Liver (tissue), 9 donors: Measurements from ENCODE around the gene TUFT1. TPM values are rescaled to one million over a fixed set of nuclear protein-coding genes. Genes with fewer than 3 reads are reported as not detected.

Experiments used
- DNase-seq: peaks from one replicate; pipeline ENCODE4 v3.0.0-alpha.2; 2017; ENCODE audit warnings: low spot score
- H3K27ac ChIP-seq, 2 donors: one replicate each; pipeline ENCODE4 v1.7.0; 2013; ENCODE audit warnings: inconsistent platforms in 2 of 2, low read length in 2 of 2, control low read depth in 1 of 2, low read depth in 1 of 2, mild to moderate bottlenecking in 1 of 2
- H3K27me3 ChIP-seq, 4 donors: one replicate each; pipeline versions ENCODE4 v1.6.1 to v1.7.0; 2013; ENCODE audit warnings: low read length in 3 of 4, inconsistent platforms in 1 of 4, mild to moderate bottlenecking in 1 of 4, moderate library complexity in 1 of 4; ENCODE audit not compliant: control insufficient read depth in 4 of 4, insufficient read depth in 4 of 4
- H3K36me3 ChIP-seq, 4 donors: one replicate each; pipeline versions ENCODE4 v1.6.1 to v1.7.0; 2013; ENCODE audit warnings: low read length in 3 of 4, mild to moderate bottlenecking in 3 of 4, low read depth in 1 of 4, moderate library complexity in 1 of 4; ENCODE audit not compliant: control insufficient read depth in 4 of 4, insufficient read depth in 3 of 4
- H3K4me1 ChIP-seq, 4 donors: one replicate each; pipeline versions ENCODE4 v1.6.1 to v1.7.0; 2013; ENCODE audit warnings: low read length in 3 of 4, mild to moderate bottlenecking in 3 of 4, moderate library complexity in 1 of 4; ENCODE audit not compliant: control insufficient read depth in 4 of 4, insufficient read depth in 4 of 4
- H3K4me3 ChIP-seq, 3 donors: one replicate each; pipeline versions ENCODE4 v1.6.1 to v1.7.0; 2013; ENCODE audit warnings: low read length in 3 of 3, control low read depth in 1 of 3, low read depth in 1 of 3, mild to moderate bottlenecking in 1 of 3
- H3K9ac ChIP-seq, 2 donors: one replicate each; pipeline ENCODE4 v1.7.0; 2013; ENCODE audit warnings: low read length in 2 of 2, mild to moderate bottlenecking in 2 of 2, moderate library complexity in 2 of 2, control low read depth in 1 of 2, low read depth in 1 of 2
- H3K9me3 ChIP-seq, 4 donors: one replicate each; pipeline versions ENCODE4 v1.6.1 to v1.7.0; 2013; ENCODE audit warnings: low read length in 3 of 4; ENCODE audit not compliant: control insufficient read depth in 4 of 4
- EGR1 ChIP-seq, 2 donors: IDR thresholded peaks; 2 replicates each; pipeline ENCODE4 v1.6.1; 2016 to 2018; ENCODE audit warnings: antibody characterized with exemption in 2 of 2, low read depth in 2 of 2
- FOXA1 ChIP-seq: IDR thresholded peaks from 2 replicates; pipeline ENCODE4 v1.6.1; 2016; ENCODE audit warnings: antibody characterized with exemption
- FOXA2 ChIP-seq: IDR thresholded peaks from 2 replicates; pipeline ENCODE4 v1.6.1; 2016; ENCODE audit warnings: antibody characterized with exemption
- GABPA ChIP-seq, 2 donors: IDR thresholded peaks in 1 of 2; conservative IDR thresholded peaks in 1 of 2; 2 replicates each; pipeline ENCODE4 v1.6.1; 2016; ENCODE audit warnings: antibody characterized with exemption in 2 of 2, mild to moderate bottlenecking in 1 of 2, moderate library complexity in 1 of 2
- HNF4A ChIP-seq, 2 donors: conservative IDR thresholded peaks; 2 replicates each; pipeline ENCODE4 v1.6.1; 2016; ENCODE audit warnings: antibody characterized with exemption in 2 of 2, mild to moderate bottlenecking in 2 of 2
- HNF4G ChIP-seq: IDR thresholded peaks from 2 replicates; pipeline ENCODE4 v1.6.1; 2016; ENCODE audit warnings: antibody characterized with exemption
- JUND ChIP-seq, 2 donors: IDR thresholded peaks; 2 replicates each; pipeline ENCODE4 v1.6.1; 2016; ENCODE audit warnings: antibody characterized with exemption in 2 of 2
- NR2F2 ChIP-seq: IDR thresholded peaks from 2 replicates; pipeline ENCODE4 v1.6.1; 2016; ENCODE audit warnings: antibody characterized with exemption
- RAD21 ChIP-seq, 2 donors: IDR thresholded peaks; 2 replicates each; pipeline ENCODE4 v1.6.1; 2016; ENCODE audit warnings: antibody characterized with exemption in 2 of 2, mild to moderate bottlenecking in 2 of 2
- RXRA ChIP-seq, 2 donors: IDR thresholded peaks; 2 replicates each; pipeline ENCODE4 v1.6.1; 2017 to 2018; ENCODE audit warnings: antibody characterized with exemption in 2 of 2, mild to moderate bottlenecking in 1 of 2
- SP1 ChIP-seq: IDR thresholded peaks from 2 replicates; pipeline ENCODE4 v1.6.1; 2018; ENCODE audit warnings: antibody characterized with exemption, mild to moderate bottlenecking
- TAF1 ChIP-seq: conservative IDR thresholded peaks from 2 replicates; pipeline ENCODE4 v1.6.1; 2016; ENCODE audit warnings: antibody characterized with exemption, mild to moderate bottlenecking
- YY1 ChIP-seq: IDR thresholded peaks from 2 replicates; pipeline ENCODE4 v1.6.1; 2016; ENCODE audit warnings: antibody characterized with exemption, mild to moderate bottlenecking
- WGBS: extraction: QIAGEN DNeasy Blood & Tissue Kit; methylation state at CpG from one replicate; pipeline ENCODE4 v1.1.7; 2013; 5-methylcytosine and 5-hydroxymethylcytosine counted together
- polyA plus RNA-seq, 2 donors: library from polyadenylated mRNA; stranded (reverse) in 1 of 2; unstranded in 1 of 2; fragments of 200-250 nt in 1 of 2; fragments of >200 nt in 1 of 2; fragmentation: Nextera tagmentation in 1 of 2; extraction: Ambion mirVana in 1 of 2; gene quantifications; one replicate each; pipeline versions ENCODE4 v1.2.1 to v1.2.3, GENCODE V29; 2013 to 2015
- total RNA-seq, 2 donors: library from RNA; depleted of rRNA; stranded (reverse); fragments of >200 nt; gene quantifications; one replicate each; pipeline ENCODE4 v1.2.3, GENCODE V29; 2014
- TF ChIP-seq, protein P1 (sequence below): IDR thresholded peaks from 2 replicates; pipeline ENCODE4 v1.6.1; 2016; ENCODE audit warnings: antibody characterized with exemption, mild to moderate bottlenecking
- TF ChIP-seq, protein P2 (sequence below): IDR thresholded peaks from 2 replicates; pipeline ENCODE4 v1.6.1; 2016; ENCODE audit warnings: antibody characterized with exemption
- TF ChIP-seq, protein P3 (sequence below): fragments of 150-350 bp; IDR thresholded peaks from 2 replicates; pipeline ENCODE4 v1.5.1; 2017; ENCODE audit warnings: improper control_type of control experiment, low read depth, low read length; ENCODE audit not compliant: missing input control
- TF ChIP-seq, protein P4 (sequence below): IDR thresholded peaks from 2 replicates; pipeline ENCODE4 v1.6.1; 2016; ENCODE audit warnings: antibody characterized with exemption
- TF ChIP-seq, protein P5 (sequence below): IDR thresholded peaks from 2 replicates; pipeline ENCODE4 v1.6.1; 2016; ENCODE audit warnings: antibody characterized with exemption
- donor health status: healthy.
- donor health status: healthy.
- donor health status: healthy.
- donor health status: healthy.
- donor health status: healthy.

The TUFT1 gene
- total and polyA plus RNA-seq, 4 donors, result 1.7 to 4.8 (median 3.0) TPM

DNA sequence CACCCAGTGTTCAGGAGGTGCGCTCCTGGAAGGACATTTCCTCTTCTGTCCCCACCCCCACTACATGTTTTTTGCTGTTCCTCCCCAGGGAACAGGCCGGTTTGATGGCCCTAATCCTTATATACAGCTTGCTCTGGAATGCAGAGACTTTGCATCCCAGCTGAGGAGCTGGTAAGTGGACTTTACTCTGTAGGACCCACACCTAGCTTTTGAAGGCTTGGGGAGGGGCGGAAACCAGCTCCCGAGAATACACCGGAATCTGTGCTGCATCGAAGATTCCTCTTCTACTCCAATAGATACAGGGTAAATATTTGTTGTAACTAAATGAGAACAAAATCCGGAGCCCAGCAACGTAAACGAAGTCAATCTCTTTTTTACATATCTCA lies 30.1 kb upstream of the TUFT1 start:
- H3K27ac ChIP-seq, result peak overlapping the region; percentile 94 to 96
- no peak for DNase-seq
- WGBS, result 25% methylated on average over 9 of the region's 9 CpGs
- H3K9me3 ChIP-seq, result no peaks in the 10 kb centered on the region
- no peaks in the 10 kb centered on the region for H3K27me3 ChIP-seq
- H3K36me3 ChIP-seq, result no peaks in the 10 kb centered on the region
- TF ChIP-seq GABPA (IDR thresholded peaks at IDR 0.05 in 1 of 2, conservative IDR thresholded peaks at IDR 0.05 in 1 of 2), result no peak
- TF ChIP-seq RAD21 (IDR thresholded peaks at IDR 0.05), result no peak
- no peak for TF ChIP-seq NR2F2
- no peak for TF ChIP-seq EGR1 (IDR thresholded peaks at IDR 0.05; ENCODE audit: low read depth in 2 of 2)
- TF ChIP-seq, protein P1, sequence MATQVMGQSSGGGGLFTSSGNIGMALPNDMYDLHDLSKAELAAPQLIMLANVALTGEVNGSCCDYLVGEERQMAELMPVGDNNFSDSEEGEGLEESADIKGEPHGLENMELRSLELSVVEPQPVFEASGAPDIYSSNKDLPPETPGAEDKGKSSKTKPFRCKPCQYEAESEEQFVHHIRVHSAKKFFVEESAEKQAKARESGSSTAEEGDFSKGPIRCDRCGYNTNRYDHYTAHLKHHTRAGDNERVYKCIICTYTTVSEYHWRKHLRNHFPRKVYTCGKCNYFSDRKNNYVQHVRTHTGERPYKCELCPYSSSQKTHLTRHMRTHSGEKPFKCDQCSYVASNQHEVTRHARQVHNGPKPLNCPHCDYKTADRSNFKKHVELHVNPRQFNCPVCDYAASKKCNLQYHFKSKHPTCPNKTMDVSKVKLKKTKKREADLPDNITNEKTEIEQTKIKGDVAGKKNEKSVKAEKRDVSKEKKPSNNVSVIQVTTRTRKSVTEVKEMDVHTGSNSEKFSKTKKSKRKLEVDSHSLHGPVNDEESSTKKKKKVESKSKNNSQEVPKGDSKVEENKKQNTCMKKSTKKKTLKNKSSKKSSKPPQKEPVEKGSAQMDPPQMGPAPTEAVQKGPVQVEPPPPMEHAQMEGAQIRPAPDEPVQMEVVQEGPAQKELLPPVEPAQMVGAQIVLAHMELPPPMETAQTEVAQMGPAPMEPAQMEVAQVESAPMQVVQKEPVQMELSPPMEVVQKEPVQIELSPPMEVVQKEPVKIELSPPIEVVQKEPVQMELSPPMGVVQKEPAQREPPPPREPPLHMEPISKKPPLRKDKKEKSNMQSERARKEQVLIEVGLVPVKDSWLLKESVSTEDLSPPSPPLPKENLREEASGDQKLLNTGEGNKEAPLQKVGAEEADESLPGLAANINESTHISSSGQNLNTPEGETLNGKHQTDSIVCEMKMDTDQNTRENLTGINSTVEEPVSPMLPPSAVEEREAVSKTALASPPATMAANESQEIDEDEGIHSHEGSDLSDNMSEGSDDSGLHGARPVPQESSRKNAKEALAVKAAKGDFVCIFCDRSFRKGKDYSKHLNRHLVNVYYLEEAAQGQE, result no peak
- no peak for TF ChIP-seq YY1
- TF ChIP-seq SP1, result no peak
- TF ChIP-seq JUND (IDR thresholded peaks at IDR 0.05), result no peak
- no peak for TF ChIP-seq FOXA1
- TF ChIP-seq, protein P2, sequence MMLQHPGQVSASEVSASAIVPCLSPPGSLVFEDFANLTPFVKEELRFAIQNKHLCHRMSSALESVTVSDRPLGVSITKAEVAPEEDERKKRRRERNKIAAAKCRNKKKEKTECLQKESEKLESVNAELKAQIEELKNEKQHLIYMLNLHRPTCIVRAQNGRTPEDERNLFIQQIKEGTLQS, result no peak
- no peak for TF ChIP-seq HNF4A (conservative IDR thresholded peaks at IDR 0.05)
- TF ChIP-seq, protein P3, sequence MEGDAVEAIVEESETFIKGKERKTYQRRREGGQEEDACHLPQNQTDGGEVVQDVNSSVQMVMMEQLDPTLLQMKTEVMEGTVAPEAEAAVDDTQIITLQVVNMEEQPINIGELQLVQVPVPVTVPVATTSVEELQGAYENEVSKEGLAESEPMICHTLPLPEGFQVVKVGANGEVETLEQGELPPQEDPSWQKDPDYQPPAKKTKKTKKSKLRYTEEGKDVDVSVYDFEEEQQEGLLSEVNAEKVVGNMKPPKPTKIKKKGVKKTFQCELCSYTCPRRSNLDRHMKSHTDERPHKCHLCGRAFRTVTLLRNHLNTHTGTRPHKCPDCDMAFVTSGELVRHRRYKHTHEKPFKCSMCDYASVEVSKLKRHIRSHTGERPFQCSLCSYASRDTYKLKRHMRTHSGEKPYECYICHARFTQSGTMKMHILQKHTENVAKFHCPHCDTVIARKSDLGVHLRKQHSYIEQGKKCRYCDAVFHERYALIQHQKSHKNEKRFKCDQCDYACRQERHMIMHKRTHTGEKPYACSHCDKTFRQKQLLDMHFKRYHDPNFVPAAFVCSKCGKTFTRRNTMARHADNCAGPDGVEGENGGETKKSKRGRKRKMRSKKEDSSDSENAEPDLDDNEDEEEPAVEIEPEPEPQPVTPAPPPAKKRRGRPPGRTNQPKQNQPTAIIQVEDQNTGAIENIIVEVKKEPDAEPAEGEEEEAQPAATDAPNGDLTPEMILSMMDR, result no peak
- TF ChIP-seq HNF4G, result no peak
- TF ChIP-seq, protein P4, sequence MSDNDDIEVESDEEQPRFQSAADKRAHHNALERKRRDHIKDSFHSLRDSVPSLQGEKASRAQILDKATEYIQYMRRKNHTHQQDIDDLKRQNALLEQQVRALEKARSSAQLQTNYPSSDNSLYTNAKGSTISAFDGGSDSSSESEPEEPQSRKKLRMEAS, result no peak
- TF ChIP-seq FOXA2, result no peak
- TF ChIP-seq, protein P5, sequence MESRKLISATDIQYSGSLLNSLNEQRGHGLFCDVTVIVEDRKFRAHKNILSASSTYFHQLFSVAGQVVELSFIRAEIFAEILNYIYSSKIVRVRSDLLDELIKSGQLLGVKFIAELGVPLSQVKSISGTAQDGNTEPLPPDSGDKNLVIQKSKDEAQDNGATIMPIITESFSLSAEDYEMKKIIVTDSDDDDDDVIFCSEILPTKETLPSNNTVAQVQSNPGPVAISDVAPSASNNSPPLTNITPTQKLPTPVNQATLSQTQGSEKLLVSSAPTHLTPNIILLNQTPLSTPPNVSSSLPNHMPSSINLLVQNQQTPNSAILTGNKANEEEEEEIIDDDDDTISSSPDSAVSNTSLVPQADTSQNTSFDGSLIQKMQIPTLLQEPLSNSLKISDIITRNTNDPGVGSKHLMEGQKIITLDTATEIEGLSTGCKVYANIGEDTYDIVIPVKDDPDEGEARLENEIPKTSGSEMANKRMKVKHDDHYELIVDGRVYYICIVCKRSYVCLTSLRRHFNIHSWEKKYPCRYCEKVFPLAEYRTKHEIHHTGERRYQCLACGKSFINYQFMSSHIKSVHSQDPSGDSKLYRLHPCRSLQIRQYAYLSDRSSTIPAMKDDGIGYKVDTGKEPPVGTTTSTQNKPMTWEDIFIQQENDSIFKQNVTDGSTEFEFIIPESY, result no peak
- TF ChIP-seq TAF1, result no peak
- no peak for TF ChIP-seq RXRA (IDR thresholded peaks at IDR 0.05)
- peaks cover 4 to 46% (median 20%) of the 10 kb centered on the region in 4 donors for H3K4me1 ChIP-seq
- no peak overlapping the region for H3K9ac ChIP-seq
- peak overlapping the region in 1 of 3 donors; percentile 16 for H3K4me3 ChIP-seq

DNA sequence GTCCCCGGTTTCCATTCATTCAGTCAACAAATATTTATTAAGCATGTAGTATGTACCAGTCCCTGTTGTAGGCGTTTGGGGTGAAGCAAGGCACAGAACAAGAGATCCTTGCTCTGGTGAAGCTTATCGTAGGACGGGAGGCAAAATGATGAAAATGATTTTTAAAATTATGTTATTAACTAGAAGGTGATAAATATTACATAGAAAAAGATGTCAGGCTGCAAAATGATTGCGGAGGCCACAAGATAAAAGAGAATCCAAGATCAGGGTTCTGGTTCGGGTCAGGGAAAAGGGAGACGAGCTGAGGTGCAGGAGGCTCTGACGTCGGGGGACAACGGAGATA lies 29.5 kb upstream of the TUFT1 start:
- H3K36me3 ChIP-seq, result no peaks in the 10 kb centered on the region
- H3K27ac ChIP-seq, result peak overlapping the region; percentile 94 to 96
- peak overlapping the region in 1 of 2 donors; percentile 2 for H3K9ac ChIP-seq
- no peaks in the 10 kb centered on the region for H3K27me3 ChIP-seq
- no peak for DNase-seq
- WGBS, result 8% methylated on average over 10 of the region's 10 CpGs
- H3K4me1 ChIP-seq, result peaks cover 4 to 51% (median 25%) of the 10 kb centered on the region in 4 donors
- peak overlapping the region; percentile 50 to 72 (median 69) for H3K4me3 ChIP-seq
- H3K9me3 ChIP-seq, result no peaks in the 10 kb centered on the region
- TF ChIP-seq FOXA1 (no peak), HNF4G (no peak), EGR1 (IDR thresholded peaks at IDR 0.05; ENCODE audit: low read depth in 2 of 2) (no peak), RAD21 (IDR thresholded peaks at IDR 0.05) (no peak), FOXA2 (no peak), NR2F2 (no peak), JUND (IDR thresholded peaks at IDR 0.05) (no peak), GABPA (IDR thresholded peaks at IDR 0.05 in 1 of 2, conservative IDR thresholded peaks at IDR 0.05 in 1 of 2) (no peak), RXRA (IDR thresholded peaks at IDR 0.05) (no peak), SP1 (no peak)
- TF ChIP-seq, protein P2, result no peak
- TF ChIP-seq, protein P1, result no peak
- TF ChIP-seq, protein P3, result no peak
